ENCODE data around the gene COL5A1.

GRCh38 chr9:134655586-134656333 is 14.2 kb downstream of the COL5A1 start:
- no peak for TF ChIP-seq CTCF (IDR thresholded peaks at IDR 0.05)
- TF ChIP-seq POLR2AphosphoS5 (IDR thresholded peaks at IDR 0.05) = no peak
